ENCODE data around the gene OLAH.
A peak's percentile ranks its signal among the peaks of the same experiment; 100 is the strongest.

The OLAH gene

GRCh38 chr10:15067154-15067553 is 23.4 kb downstream of the OLAH start:
- DNase-seq (ENCODE audit: extremely low spot score, insufficient read length, low read depth), result no peak
- no peak for FAIRE-seq

GRCh38 chr10:15068802-15069201 is 25.1 kb downstream of the OLAH start:
- DNase-seq (ENCODE audit: extremely low spot score, insufficient read length, low read depth) (no peak), FAIRE-seq (no peak)

GRCh38 chr10:15069230-15069629 is 25.5 kb downstream of the OLAH start:
- no peak for DNase-seq (ENCODE audit: extremely low spot score, insufficient read length, low read depth)
- no peak for FAIRE-seq

GRCh38 chr10:15072358-15072757 is 28.6 kb downstream of the OLAH start:
- DNase-seq (ENCODE audit: extremely low spot score, insufficient read length, low read depth), result no peak
- FAIRE-seq, result no peak

- DNase-seq (ENCODE audit: extremely low spot score, insufficient read length, low read depth), result no peak
- no peak for FAIRE-seq
Observed at GRCh38 chr10:15075421-15075820, 31.7 kb downstream of the OLAH start.

- DNase-seq (ENCODE audit: extremely low spot score, insufficient read length, low read depth), result no peak
- no peak for FAIRE-seq
Observed at GRCh38 chr10:15083674-15084501, 40.1 kb downstream of the OLAH start.

- FAIRE-seq (no peak), DNase-seq (ENCODE audit: extremely low spot score, insufficient read length, low read depth) (no peak)
Observed at GRCh38 chr10:15084502-15084922, 40.8 kb downstream of the OLAH start.

- peak; percentile 93 for DNase-seq (ENCODE audit: extremely low spot score, insufficient read length, low read depth)
- FAIRE-seq, result peak; percentile 88
Observed at GRCh38 chr10:15088428-15089261, 44.9 kb downstream of the OLAH start, which contains the start of gene ACBD7. TSS of gene ACBD7 (minus strand) at chr10:15088776. CDS start at chr10:15088728, 48 bp downstream.

GRCh38 chr10:15091418-15091817 is 47.7 kb downstream of the OLAH start:
- DNase-seq (ENCODE audit: extremely low spot score, insufficient read length, low read depth), result no peak
- FAIRE-seq, result no peak

- FAIRE-seq (no peak), DNase-seq (ENCODE audit: extremely low spot score, insufficient read length, low read depth) (no peak)
Observed at GRCh38 chr10:15092855-15093408, 49.2 kb downstream of the OLAH start.

- FAIRE-seq, result no peak
Observed at GRCh38 chr10:15096661-15097010, 52.9 kb downstream of the OLAH start.

GRCh38 chr10:15097011-15097812 is 53.5 kb downstream of the OLAH start, which contains the start of gene RPP38:
TSS of gene RPP38 (plus strand) at chr10:15097355. CDS start at chr10:15103315, 5,960 bp downstream.
- FAIRE-seq (peak; percentile 95), DNase-seq (ENCODE audit: extremely low spot score, insufficient read length, low read depth) (peak; percentile 94)

More at GRCh38 chr10:15096661-15097010, 52.9 kb downstream of the OLAH start:
- no peak for DNase-seq (ENCODE audit: extremely low spot score, insufficient read length, low read depth)

- DNase-seq (ENCODE audit: extremely low spot score, insufficient read length, low read depth) (no peak), FAIRE-seq (no peak)
Observed at GRCh38 chr10:15099886-15100285, 56.1 kb downstream of the OLAH start.

GRCh38 chr10:15103513-15103912 is 59.8 kb downstream of the OLAH start:
- FAIRE-seq (no peak), DNase-seq (ENCODE audit: extremely low spot score, insufficient read length, low read depth) (no peak)

- peak; percentile 79 for FAIRE-seq
- DNase-seq (ENCODE audit: extremely low spot score, insufficient read length, low read depth), result no peak
Observed at GRCh38 chr10:15106352-15107013, 62.7 kb downstream of the OLAH start.

- DNase-seq (ENCODE audit: extremely low spot score, insufficient read length, low read depth) (no peak), FAIRE-seq (no peak)
Observed at GRCh38 chr10:15112657-15113056, 68.9 kb downstream of the OLAH start.

- no peak for DNase-seq (ENCODE audit: extremely low spot score, insufficient read length, low read depth)
- no peak for FAIRE-seq
Observed at GRCh38 chr10:15113766-15114165, 70.0 kb downstream of the OLAH start.

GRCh38 chr10:15116225-15116624 is 72.5 kb downstream of the OLAH start:
- FAIRE-seq, result no peak
- no peak for DNase-seq (ENCODE audit: extremely low spot score, insufficient read length, low read depth)

- FAIRE-seq, result no peak
- no peak for DNase-seq (ENCODE audit: extremely low spot score, insufficient read length, low read depth)
Observed at GRCh38 chr10:15118615-15119014, 74.9 kb downstream of the OLAH start.

All from GM18507 (cell line).